ACHN (cell line): ENCODE measurements around the gene MYL5.

Experiments used
- DNase-seq: peaks from one replicate; pipeline ENCODE4 v3.0.0-alpha.2; 2015
- in situ Hi-C: cut with HindIII; loops from 2 replicates; pipeline ENCODE4 v1.10.0; 2017; ENCODE audit warnings: low sequenced_read_pairs, low pct_ligation_motif_present, low pct_unique_long_range_greater_than_20kb

The MYL5 gene

DNA sequence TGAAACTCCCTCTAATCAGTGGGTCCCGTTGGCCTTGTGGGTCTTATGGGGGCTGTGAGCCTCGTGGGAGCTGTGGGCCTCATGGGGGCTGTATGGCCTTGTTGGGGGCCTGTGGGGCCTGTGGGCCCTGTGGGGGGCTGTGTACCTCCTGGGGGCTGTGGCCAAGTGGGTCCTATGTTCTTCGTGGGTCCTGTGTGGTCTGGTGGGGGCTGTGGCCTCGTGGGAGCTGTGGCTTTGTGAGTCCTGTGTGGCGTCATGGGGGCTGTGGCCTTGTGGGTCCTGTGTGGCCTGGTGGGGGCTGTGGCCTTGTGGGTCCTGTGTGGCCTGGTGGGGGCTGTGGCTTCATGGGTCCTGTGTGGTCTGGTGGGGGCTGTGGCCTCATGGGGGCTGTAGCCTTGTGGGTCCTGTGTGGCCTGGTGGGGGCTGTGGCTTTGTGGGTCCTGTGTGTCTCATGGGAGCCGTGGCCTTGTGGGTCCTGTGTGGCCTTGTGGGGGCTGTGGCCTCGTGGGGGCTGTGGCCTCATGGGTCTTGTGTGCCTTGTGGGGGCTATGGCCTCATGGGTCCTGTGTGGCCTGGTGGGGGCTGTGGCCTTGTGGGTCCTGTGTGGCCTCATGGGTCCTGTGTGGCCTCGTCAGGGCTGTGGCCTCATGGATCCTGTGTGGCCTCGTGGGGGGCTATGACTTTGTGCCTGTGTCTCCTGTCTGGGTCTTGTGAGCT, 38.7 kb downstream of the MYL5 start:
- DNase-seq: no peak
- in situ Hi-C loops: no loop called here

DNA sequence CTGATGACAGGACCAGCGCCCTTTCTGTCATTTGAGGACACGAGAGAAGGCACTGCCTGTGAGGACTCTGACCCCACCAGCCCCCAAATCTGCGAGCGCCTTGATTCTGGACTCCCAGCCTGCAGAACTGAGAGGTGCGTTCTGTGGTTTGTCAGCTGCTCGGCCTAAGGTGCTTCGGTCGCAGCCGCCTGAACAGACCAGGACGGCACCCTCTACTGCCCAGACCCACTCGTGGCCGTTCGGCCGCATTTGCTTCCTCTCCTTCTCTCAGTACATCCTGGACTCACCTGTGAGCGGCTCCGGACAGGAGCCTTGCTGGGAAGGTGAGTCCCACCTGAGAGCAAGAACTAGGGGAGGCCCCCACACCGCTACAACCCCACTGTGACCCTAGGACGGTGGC, 39.7 kb downstream of the MYL5 start:
- no peak for DNase-seq
- in situ Hi-C loops: no loop called here

DNA sequence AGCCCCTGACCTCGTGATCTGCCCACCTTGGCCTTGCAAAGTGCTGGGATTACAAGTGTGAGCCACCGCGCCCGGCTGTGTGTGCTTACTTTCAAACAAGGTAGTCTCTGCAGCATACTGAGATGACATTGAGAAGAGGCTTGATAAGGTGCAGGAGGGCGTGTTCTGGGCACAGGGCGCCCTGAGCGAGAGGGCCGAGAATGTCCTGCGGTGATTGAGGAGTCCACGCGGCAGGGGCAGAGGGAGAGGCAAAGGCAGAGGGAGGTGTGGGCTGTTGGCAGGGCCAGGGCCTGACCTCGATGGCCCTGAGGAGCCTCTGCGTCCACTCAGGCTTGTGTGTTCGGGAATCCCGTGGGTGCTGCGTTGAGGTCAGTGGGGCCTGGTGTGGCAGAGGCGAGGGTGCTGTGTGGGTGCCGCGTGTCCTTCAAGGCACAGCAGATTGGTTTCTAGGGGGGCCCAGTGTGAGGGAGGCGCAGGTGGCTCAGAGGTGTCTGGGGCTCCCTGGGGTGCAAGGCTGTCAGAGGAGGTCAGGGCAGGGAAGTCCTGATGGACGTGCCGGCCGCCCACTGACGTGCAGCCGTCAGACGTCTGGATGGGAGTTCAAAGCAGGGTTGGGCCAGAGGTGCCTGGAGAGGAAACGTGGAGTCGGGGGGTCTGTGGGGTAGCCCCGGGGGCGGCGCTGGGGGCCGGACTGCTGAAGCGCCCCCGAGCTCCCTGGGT, 43.4 kb downstream of the MYL5 start:
- in situ Hi-C loops: no loop called here
- no peak for DNase-seq

DNA sequence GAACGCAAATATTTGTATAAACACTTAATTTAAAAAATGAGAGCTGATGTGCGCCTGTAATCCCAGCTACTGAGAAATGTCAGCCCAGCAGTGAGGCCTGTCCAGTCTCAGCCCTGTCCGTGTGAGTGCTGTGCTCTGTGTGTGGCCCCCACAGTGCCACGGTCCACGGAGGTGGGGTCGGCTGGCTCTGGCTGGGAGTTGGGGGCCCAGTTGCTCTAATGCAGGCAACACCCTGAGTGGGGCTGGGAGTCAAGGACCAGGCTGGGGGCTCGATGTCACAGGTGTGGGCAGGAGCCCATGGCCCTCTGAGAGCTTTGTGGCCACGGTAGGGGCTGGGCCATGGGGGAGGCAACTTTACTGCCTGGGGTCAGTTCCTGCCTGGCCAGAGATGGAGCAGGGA, 44.1 kb downstream of the MYL5 start:
- DNase-seq: no peak
- in situ Hi-C loops: no loop called here

DNA sequence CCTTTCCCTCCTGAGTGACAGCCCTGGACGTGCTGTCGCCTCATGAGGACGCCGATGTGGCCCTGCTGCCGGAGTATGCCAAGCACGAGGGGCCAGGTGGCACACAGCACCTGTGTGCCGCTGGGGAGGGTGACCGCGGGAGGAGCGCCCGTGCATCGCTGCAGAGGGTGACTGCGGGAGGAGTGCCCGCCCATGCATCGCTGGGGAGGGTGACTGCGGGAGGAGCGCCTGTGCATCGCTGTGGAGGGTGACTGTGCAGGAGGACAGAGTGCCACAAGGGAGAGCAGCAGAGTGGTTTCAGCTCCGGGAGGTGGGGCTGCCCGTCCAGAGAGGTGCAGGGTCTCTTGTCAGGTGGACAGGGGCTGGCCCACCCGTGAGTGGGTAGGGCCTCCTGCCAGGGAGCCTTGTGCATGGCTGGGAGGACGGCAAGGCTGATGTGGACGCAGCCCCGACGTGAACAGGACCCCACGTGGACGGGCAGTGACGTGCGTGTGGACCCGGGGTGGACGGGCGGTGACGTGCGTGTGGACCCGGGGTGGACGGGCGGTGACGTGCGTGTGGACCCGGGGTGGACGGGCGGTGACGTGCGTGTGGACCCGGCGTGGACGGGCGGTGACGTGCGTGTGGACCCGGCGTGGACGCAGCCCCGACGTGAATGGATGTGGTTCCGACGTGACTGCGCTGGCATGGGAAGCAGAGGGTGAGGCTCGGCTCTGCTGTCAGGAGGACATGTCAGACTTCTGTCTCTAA, 45.9 kb downstream of the MYL5 start:
- no peak for DNase-seq
- in situ Hi-C loops: no loop called here

DNA sequence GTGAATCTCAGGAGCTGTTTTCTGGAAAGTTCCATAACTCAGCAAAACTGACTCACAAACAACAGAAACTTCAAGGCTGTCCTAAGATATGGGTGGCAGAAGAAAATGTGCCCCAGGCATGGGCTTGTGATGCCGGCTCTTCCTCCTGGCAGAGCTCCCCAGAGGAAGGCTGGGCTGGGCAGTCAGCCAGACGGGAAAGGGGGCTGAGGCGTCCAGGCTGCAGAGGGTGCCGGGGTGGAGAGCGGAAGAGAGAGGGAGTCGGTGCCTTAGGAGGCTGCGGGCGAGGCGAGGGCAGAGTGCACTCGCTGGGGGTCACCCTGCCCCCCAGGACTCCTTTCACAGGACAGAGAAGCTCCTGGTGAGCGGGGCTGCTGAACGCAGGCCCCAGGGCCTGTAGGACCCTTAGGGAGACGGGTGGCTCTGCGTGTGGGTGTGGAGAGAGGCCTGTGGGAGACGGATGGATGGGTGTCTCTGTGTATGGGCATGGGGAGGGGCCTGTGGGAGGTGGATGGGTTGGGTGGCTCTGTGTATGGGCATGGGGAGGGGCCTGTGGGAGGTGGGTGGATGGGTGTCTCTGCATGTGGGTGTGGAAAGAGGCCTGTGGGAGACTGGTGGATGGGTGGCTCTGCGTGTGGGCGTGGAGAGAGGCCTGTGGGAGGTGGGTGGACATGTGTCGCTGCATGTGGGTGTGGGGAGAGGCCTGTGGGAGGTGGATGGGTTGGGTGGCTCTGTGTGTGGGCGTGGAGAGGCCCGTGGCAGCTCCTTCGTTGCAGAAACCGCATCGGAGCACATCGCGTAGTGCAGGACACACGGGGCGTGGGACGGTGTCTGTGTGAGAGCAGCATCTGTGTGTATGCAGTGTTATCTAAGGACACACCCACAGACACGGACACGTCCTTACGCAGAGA, 47.2 kb downstream of the MYL5 start:
- in situ Hi-C loops: no loop called here
- no peak for DNase-seq

DNA sequence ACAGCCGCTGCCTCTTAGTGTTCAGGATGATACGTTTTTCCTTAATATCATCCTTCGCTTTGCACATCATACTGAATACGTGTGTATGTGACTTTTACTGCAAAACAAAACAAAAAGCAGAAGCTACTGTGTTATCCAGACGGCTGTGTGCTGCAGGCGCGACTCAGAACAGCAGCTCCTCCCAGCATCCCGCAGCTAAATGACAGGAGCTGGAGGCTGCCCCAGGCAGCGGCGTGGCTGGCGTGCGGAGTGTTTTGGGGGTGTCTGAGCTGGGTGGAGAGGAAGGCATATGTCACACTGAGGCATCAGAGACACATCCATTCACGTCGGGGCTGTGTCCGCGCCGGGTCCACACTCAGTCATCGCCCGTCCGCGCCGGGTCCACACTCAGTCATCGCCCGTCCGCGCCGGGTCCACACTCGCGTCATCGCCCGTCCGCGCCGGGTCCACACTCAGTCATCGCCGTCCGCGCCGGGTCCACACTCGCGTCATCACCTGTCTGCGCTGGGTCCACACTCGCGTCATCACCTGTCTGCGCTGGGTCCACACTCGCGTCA, 47.9 kb downstream of the MYL5 start:
- in situ Hi-C loops: no loop called here
- no peak for DNase-seq

DNA sequence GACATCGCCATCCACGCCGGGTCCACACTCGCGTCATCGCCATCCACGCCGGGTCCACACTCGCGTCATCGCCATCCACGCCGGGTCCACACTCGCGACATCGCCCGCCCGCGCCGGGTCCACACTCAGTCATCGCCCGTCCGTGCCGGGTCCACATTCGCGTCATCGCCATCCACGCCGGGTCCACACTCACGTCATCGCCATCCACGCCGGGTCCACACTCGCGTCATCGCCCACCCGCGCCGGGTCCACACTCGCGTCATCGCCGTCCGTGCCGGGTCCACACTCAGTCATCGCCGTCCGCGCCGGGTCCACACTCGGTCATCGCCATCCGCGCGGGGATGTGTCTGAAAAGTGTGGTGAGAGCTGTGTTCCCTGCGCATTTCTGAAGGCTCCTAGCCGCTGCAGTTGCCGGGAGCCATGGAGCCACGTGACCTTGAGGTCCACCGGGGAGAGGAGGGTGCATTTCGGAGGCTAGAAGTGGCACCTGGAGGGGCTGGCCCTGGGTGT, 48.6 kb downstream of the MYL5 start:
- DNase-seq: no peak
- in situ Hi-C loops: no loop called here

DNA sequence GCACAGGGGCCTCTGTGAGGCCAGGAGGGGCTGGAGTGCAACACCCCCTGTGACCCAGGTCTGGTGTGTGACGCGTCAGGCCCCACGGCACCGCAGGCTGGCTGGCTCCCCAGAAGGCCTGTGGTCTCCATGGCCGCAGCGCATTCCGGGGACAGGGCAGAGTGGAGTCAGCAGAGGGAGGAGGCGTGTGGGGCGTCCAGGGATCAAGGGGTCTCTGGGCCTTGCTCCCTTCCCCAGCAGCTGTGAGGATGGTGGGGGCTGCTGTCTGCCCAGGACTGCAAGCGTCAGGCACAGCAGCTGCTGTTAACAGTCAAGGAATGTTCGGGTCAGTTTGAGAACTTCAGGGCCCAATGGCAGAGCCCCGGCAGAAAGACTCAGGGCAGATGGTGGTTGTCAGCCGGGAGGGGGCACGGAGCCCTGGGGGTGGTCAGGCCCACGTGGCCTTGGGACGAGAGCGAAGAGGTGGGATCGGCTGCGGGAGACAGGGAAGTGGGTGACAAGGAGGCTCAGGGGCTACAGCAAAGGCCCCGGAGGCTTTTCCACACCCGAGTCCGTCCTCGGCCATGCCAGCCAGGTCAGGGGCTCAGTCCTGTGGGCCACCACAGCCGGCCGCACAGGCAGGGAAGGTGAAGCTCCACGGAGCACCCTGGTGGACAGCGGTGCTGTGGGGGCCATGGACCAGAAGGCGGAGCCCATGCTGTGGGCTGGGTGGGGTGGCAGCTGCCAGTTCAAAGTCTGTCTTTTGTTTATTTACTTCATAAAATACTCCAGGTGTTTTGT, 49.6 kb downstream of the MYL5 start:
- no peak for DNase-seq

DNA sequence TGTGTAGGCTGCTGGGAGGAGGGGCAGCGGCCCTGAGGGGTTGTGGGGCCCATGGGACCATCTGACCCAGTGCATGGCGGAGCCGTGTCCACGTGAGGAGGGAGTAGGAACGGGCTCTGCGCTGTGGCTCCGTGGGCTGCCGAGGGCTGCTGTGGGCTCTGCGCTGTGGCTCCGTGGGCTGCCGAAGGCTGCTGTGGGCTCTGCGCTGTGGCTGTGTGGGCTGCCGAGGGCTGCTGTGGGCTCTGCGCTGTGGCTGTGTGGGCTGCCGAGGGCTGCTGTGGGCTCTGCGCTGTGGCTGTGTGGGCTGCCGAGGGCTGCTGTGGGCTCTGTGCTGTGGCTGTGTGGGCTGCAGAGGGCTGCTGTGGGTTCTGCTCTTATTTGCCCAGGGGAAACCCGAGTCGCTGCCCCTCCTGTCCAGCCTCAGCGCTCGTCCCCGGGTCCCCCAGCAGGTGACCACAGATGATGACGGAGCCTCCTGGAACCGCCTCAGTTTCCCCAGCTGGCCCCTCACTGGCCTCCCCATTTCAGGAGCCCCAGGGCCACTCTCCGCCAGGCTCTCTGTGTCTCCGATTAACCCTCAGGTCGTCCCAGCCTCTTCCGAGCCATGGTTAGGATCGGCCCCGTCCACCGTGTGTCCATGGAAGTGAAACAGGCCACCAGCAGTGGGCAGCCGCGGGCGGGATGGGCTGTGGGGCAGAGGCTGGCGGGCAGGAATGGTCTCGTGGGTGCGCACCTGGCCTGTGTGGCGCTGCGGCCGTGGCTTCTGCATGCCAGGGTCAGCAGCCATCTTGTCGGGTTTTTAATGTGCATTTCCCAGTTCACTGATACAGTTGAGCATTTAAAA, 51.3 kb downstream of the MYL5 start:
- DNase-seq: no peak
- in situ Hi-C loops: no loop called here

More for the DNA sequence above, 49.6 kb downstream of the MYL5 start:
- in situ Hi-C loops: no loop called here

DNA sequence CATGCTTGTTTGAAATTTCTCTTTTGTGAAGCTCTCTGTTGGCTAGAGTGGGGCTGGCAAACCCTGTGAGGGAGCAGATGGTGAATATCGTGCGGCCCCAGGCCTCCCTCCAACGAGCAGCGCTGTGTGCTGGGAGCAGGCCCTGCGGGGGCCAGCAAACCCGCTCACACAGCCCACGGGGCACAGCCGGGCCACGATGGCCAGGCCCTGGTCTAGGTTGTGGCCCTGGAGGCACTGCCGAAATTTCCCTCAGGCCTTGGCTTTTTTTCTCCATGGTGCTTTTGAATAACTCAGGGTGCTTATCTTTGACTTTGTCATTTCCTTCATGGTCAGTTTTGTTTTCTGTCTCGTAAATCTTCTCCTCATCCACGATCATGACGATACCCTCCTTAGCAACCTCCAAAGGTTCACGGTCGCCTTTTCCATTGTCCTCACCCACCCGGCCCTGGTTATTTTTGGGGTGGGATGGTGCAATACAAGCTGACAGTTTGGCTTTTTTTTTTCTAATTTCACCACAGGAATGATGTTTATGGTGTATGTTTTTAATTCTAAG, 52.0 kb downstream of the MYL5 start:
- DNase-seq: no peak
- in situ Hi-C loops: no loop called here

DNA sequence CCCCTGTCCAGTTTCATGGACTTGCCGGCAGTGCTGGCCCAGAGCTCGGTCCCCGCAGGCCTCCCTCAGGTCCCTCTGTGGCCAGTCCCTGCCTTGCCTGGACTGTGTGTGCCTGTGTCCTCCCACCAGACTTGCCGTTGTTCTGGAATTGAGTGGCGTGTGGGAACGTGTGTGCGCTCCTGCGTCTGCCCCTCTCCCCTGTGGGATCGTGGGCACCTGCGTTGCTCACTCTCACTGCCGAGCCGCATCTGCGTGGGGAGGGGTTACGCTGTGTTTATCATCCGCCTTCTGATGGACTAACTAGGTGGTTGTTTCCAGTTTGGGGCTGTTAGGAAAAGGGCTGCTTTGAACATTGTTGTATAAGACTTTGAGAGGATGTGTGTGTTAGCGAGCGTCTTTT, 52.5 kb downstream of the MYL5 start:
- no peak for DNase-seq
- in situ Hi-C loops: no loop called here

DNA sequence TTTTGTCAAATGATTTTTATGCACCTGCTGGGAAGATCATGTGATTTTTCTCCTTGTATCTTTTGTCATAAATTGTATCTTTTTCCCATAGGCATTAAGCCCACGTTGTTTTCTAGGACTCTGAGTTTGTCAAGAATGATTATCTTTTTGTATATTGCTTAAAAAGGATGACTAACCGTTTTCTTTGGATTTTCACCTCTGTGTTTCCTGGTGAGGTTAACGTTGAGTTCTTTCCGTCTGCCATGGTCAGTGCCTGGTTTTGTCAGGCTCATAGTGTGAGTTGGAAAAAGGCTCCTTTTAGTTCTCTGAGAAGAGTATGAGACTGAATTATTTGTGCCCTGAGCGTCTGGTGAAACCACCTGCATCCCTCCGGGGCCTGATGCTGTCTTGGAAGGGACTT, 53.2 kb downstream of the MYL5 start:
- in situ Hi-C loops: no loop called here
- DNase-seq: no peak

DNA sequence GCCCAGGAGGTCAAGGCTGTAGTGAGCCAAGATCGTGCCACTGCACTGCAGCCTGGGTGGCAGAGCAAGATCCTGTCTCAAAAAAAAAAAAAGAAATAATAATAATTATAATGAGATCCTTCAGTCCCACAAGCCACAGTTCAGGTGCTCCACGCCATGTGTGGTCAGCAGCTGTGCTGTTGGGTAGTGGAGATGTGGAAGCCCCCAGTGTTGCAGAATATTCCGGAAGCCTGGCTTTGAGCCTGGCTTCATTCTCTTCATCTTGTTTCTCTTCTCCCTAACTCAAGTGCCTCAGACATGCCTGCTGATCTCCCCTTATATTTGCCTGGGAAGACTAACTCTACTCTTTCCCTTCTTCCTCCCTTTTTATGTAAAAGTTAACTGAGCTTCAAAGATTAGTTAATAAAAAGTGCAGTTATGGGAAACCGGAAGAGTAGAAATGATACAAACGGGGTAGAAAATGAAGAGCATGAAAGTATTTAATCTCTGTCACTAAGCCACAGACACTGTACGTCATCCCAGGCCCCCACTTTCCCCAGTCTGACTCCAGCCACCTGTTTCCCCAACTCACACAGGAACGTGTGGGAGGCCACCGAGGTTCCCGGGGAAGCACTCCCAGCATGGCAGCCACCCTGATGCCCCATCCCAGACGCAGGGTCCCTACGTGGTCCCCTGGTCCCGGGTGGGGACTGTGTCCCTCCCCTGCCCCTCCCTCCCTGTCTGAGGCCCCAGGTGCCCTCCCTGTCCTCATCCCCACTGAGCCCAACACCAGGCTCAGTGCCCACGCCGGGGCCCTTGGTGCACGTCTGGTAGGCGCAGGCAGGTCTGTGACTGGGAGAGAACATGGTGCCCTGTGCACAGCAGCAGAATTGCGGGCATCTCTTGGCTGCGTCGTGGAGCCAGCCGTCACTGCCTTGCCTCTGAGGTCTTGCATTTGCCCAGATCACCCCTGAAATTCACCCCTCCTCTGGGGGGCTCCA, 55.3 kb downstream of the MYL5 start:
- no peak for DNase-seq
- in situ Hi-C loops: no loop called here

DNA sequence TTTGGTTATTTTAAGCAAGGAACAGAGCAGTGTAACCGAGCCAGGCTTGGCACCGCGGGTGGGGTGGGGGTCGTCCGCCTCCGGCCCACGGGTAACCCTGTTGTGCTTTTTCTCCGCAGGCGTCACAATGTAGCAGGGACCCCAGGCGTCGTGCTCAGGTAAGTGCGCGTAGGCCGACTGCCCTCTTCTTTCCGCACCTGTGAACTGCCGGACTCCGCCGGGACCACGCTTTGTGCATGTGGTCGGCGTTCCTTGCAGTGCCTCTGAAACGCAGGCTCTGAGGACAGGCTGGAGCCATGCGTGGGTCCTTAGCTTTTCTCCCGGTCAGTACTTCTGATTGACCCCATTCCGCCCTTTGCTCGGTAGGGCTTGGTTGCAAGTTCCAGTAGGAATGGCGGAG, 56.2 kb downstream of the MYL5 start:
- in situ Hi-C loops: no loop called here
- DNase-seq: no peak
